ENCODE data around the gene MPIG6B. TPM values are rescaled to one million over a fixed set of nuclear protein-coding genes. Genes with fewer than 3 reads are reported as not detected.

Gene MPIG6B
- total and polyA plus RNA-seq, 2 donors, result 0.32 to 0.62 TPM

GRCh38 chr6:31732029-31732428 lies 8.9 kb downstream of the MPIG6B start:
- Histone ChIP-seq H3K27ac (ENCODE audit: low read depth) (no peak overlapping the region), H3K4me3 (ENCODE audit: low read depth, low read length) (no peak overlapping the region), H3K4me1 (ENCODE audit: insufficient read depth) (no peaks in the 10 kb centered on the region), H3K36me3 (ENCODE audit: insufficient read depth) (peaks cover 2% of the 10 kb centered on the region)
- no peak for DNase-seq (ENCODE audit: extremely low spot score)
- WGBS, result 76% methylated on average over 3 of the region's 3 CpGs

DNA sequence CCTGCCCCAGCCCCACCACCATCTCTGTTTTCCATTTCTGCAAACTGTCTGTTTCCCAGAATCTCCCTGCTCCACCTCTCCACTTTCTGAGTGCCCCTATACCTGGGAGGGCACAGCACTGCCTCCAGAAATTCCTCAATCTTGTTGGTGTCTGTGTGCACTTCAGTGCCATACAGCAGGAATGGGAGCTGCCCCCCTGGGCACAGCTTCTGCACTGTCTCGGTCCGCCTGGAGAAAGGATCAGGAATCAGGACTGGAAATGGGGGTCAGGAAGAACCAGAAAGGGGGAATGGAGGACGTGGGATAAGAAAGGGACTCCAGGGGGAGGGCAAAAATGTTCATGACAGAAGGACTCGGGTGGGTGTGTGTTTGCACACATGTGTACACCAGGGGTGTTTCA lies 10.6 kb downstream of the MPIG6B start:
- no peak overlapping the region for H3K27ac ChIP-seq (ENCODE audit: low read depth)
- no peak for DNase-seq (ENCODE audit: extremely low spot score)

GRCh38 chr6:31734247-31734820 lies 11.2 kb downstream of the MPIG6B start:
- 15% methylated on average over 2 of the region's 2 CpGs for WGBS
- Histone ChIP-seq H3K36me3 (ENCODE audit: insufficient read depth) (peaks cover 2% of the 10 kb centered on the region), H3K4me1 (ENCODE audit: insufficient read depth) (no peaks in the 10 kb centered on the region), H3K27ac (ENCODE audit: low read depth) (peak overlapping the region; percentile 98), H3K4me3 (ENCODE audit: low read depth, low read length) (peak overlapping the region; percentile 64)
- no peak for DNase-seq (ENCODE audit: extremely low spot score)

More for the DNA sequence above, 10.6 kb downstream of the MPIG6B start:
- peaks cover 2% of the 10 kb centered on the region for H3K36me3 ChIP-seq (ENCODE audit: insufficient read depth)
- no peaks in the 10 kb centered on the region for H3K4me1 ChIP-seq (ENCODE audit: insufficient read depth)
- 81% methylated on average over 4 of the region's 4 CpGs for WGBS
- no peak overlapping the region for H3K4me3 ChIP-seq (ENCODE audit: low read depth, low read length)

DNA sequence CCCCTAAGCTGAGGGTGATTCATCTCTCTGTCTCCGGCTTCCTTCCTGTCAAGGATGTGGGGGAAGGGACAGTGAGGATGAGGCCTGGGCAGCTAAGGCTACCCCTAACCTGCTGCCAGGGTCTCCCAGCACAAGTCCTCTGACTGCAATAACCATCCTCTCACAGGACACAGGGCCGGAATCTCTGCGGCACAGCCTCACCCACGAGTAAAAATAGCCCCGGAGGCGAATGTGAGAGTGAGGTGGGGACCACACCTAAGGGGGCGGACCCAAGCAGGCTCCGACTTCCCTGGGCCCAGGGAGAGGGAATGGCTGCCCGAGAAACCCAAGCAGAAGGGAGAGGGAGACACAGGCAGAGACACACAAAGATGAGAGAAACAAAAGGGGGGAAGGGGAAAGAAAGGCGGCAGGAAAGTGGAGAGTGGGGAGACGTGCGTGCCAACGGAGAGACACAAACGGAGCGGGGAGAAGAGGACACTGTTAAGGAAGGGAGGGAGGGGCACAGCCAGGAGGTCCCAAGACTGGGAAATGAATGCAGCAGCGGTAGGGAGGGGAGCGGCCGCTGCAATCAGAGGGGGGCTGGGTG lies 11.7 kb downstream of the MPIG6B start:
- Histone ChIP-seq H3K4me1 (ENCODE audit: insufficient read depth) (no peaks in the 10 kb centered on the region), H3K27ac (ENCODE audit: low read depth) (peak overlapping the region; percentile 98), H3K4me3 (ENCODE audit: low read depth, low read length) (peak overlapping the region; percentile 64), H3K36me3 (ENCODE audit: insufficient read depth) (peaks cover 2% of the 10 kb centered on the region)
- WGBS, result under 1% methylated on average over 18 of the region's 18 CpGs
- no peak for DNase-seq (ENCODE audit: extremely low spot score)

DNA sequence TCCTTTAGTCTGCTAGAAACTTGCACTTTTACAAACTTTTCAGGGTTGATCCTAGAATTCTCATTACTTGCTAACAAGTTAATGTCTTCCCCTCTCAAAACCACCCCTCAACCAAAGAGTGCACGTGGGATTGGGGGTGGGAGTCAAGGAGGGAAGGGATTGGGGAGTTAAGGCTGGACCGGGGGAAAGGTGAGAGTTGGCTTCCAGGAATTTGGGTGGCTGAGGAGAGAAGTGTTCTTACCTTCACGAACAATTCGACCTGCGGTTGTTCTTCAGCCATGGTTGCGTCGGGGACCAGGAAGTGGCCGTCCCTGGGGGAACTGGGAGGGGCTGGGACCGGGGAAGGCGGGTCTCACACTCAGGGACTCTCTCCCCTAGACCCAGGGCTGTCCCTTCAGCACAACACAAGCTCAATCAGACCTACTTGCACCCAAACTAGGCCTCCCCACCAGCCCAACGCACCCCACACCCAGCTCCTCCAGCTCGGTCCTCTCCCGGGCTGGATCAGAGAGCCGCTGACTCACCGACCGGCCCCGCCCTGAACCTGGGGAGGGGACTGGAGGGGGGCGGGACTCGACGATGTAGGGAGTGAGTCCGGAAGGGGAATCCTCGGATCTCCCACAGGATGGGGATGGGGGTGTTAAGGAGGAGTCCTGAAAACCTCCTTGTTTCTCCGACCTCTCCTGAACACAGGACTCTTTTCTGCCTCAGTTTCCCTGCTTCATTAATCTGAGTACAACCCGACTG lies 13.0 kb downstream of the MPIG6B start, which contains the start of gene CLIC1:
TSS of gene CLIC1 (minus strand) at position 510 of the 747 bp plus-strand sequence. CDS start at position 280, 230 bp downstream.
- WGBS, result under 1% methylated on average over 24 of the region's 24 CpGs
- DNase-seq (ENCODE audit: extremely low spot score), result peak; percentile 83
- Histone ChIP-seq H3K27ac (ENCODE audit: low read depth) (peak within 1 kb of the TSS; percentile 98), H3K4me1 (ENCODE audit: insufficient read depth) (no peaks in the 10 kb centered on the region), H3K36me3 (ENCODE audit: insufficient read depth) (peaks cover 2% of the 10 kb centered on the region), H3K4me3 (ENCODE audit: low read depth, low read length) (peak within 1 kb of the TSS; percentile 64)

- peaks cover 1% of the 10 kb centered on the region for H3K36me3 ChIP-seq (ENCODE audit: insufficient read depth)
- H3K27ac ChIP-seq (ENCODE audit: low read depth), result peak overlapping the region; percentile 98
- H3K4me3 ChIP-seq (ENCODE audit: low read depth, low read length), result peak overlapping the region; percentile 64
- H3K4me1 ChIP-seq (ENCODE audit: insufficient read depth), result no peaks in the 10 kb centered on the region
- WGBS, result 32% methylated on average over 10 of the region's 10 CpGs
- DNase-seq (ENCODE audit: extremely low spot score), result no peak
Measured at GRCh38 chr6:31736768-31737314, 13.7 kb downstream of the MPIG6B start.

DNA sequence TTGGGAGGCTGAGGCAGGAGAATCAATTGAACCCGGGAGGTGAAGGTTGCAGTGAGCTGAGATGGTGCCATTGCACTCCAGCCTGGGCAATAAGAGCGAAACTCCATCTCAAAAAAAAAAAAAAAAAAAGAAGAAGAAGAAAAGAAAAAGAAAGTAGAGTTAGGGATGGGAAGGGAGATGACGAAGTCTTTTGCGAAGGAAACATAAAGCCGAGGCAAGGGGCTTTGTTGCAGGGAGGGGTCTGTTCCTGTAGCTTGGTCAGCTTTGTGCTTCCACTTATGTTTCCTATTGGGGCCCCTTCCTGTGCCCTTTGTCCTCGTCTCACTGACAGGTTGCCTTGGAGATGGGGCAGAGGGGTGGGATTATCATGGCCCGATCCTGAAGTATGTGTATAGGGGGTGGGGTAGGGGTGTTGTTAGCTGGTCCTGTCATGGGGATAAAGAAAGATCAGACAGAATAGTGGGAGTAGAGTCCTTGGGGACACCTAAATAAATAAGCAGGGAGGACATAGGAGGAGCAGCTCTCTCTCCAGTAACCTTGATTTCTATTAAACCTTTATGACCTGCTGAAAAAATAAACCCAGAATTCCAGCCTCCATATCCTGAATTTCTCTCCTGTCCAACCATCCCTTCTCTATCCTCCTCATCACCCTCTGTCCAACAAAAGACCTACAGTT lies 14.3 kb downstream of the MPIG6B start:
- H3K4me3 ChIP-seq (ENCODE audit: low read depth, low read length), result no peak overlapping the region
- no peaks in the 10 kb centered on the region for H3K4me1 ChIP-seq (ENCODE audit: insufficient read depth)
- H3K36me3 ChIP-seq (ENCODE audit: insufficient read depth), result no peaks in the 10 kb centered on the region
- H3K27ac ChIP-seq (ENCODE audit: low read depth), result peak overlapping the region; percentile 76
- DNase-seq (ENCODE audit: extremely low spot score), result peak; percentile 70
- 45% methylated on average over 7 of the region's 7 CpGs for WGBS

DNA sequence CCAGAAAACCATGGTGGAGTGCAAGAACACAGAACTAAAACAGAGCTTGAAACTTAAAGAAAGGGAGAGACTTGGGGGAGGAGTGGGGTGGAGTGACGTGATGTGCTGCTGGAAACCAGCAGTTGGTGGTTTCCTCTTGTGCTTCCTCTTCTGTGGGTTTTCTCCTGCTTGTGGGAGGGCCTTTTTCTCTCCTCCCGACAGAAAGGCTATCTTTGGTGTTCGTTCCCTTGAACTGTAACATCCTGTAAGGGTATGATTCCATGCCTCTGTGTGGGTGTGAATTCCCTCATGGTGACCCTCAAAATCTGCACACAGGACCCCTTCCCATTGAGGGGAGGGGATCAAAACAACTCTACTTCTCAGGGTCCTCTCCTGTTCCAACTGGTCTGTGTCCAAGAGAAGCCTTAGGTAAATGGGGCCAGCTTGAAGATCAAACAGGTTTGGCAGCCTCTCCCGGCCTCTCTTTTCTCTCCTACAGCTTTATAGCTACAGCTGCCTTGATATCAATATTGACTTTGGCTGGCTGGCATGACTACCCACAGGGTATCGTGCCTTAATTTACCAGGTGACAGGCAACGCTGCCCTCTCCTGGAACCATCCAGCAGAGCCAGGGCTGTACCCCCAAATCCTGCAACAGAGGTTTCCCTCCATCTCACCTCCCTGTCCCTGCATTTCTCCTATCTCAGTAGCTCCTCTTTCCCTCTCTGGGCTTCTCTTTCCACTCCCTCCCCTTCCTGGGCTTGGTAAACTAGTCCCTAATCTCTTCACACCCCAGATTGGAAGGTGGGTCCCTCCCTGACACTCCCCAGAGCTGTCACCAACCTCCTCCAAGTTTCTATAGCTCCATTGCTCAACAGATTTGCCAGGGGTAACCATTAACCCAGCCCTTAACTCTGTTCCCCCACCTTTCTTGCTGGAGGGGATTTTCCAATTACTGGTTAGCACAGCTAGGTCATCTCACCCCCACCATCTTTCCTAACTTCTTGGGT lies 15.1 kb downstream of the MPIG6B start:
- H3K4me1 ChIP-seq (ENCODE audit: insufficient read depth), result no peaks in the 10 kb centered on the region
- peak overlapping the region; percentile 76 for H3K27ac ChIP-seq (ENCODE audit: low read depth)
- no peaks in the 10 kb centered on the region for H3K36me3 ChIP-seq (ENCODE audit: insufficient read depth)
- peak; percentile 79 for DNase-seq (ENCODE audit: extremely low spot score)
- 23% methylated on average over 6 of the region's 6 CpGs for WGBS
- H3K4me3 ChIP-seq (ENCODE audit: low read depth, low read length), result no peak overlapping the region

- Histone ChIP-seq H3K27ac (ENCODE audit: low read depth) (peak within 1 kb of the TSS; percentile 14), H3K4me1 (ENCODE audit: insufficient read depth) (no peaks in the 10 kb centered on the region), H3K4me3 (ENCODE audit: low read depth, low read length) (peak within 1 kb of the TSS; percentile 40), H3K36me3 (ENCODE audit: insufficient read depth) (no peaks in the 10 kb centered on the region)
- peak; percentile 99 for DNase-seq (ENCODE audit: extremely low spot score)
- under 1% methylated on average over 58 of the region's 58 CpGs for WGBS
Measured at GRCh38 chr6:31739639-31740396, 16.6 kb downstream of the MPIG6B start, which contains the start of gene MSH5. Gene MSH5 (plus strand): TSS chr6:31740005. CDS start chr6:31740467, 462 bp downstream.

- Histone ChIP-seq H3K4me1 (ENCODE audit: insufficient read depth) (no peaks in the 10 kb centered on the region), H3K27ac (ENCODE audit: low read depth) (no peak overlapping the region), H3K36me3 (ENCODE audit: insufficient read depth) (no peaks in the 10 kb centered on the region), H3K4me3 (ENCODE audit: low read depth, low read length) (peak overlapping the region; percentile 40)
- no peak for DNase-seq (ENCODE audit: extremely low spot score)
- 21% methylated on average over 29 of the region's 29 CpGs for WGBS
Measured at GRCh38 chr6:31740397-31741223, 17.4 kb downstream of the MPIG6B start.

DNA sequence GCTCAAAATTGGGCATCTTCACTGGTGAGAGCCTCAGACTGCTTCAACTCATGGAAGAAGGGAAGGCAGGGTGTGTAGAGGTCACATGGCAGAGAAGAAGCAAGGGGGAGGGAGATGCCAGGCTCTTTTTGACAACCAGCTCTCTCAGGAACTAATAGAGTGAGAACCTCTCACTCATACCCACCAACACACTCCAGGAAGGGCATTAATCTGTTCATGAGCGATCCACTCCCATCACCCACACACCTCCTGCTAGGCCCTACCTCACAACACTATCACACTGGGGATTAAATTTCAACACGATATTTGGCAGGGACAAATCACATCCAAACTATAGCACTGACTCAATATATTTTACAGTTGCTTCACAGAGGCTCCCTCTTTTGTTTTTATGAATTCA lies 18.6 kb downstream of the MPIG6B start:
- DNase-seq (ENCODE audit: extremely low spot score), result no peak
- no peaks in the 10 kb centered on the region for H3K36me3 ChIP-seq (ENCODE audit: insufficient read depth)
- H3K27ac ChIP-seq (ENCODE audit: low read depth), result no peak overlapping the region
- H3K4me1 ChIP-seq (ENCODE audit: insufficient read depth), result no peaks in the 10 kb centered on the region
- no peak overlapping the region for H3K4me3 ChIP-seq (ENCODE audit: low read depth, low read length)
- WGBS, result 79% methylated on average over 2 of the region's 2 CpGs
